ENCODE results near the gene CFAP157. TPM values are rescaled to one million over a fixed set of nuclear protein-coding genes. Genes with fewer than 3 reads are reported as not detected.

CFAP157 gene
- total RNA-seq: not detected

DNA sequence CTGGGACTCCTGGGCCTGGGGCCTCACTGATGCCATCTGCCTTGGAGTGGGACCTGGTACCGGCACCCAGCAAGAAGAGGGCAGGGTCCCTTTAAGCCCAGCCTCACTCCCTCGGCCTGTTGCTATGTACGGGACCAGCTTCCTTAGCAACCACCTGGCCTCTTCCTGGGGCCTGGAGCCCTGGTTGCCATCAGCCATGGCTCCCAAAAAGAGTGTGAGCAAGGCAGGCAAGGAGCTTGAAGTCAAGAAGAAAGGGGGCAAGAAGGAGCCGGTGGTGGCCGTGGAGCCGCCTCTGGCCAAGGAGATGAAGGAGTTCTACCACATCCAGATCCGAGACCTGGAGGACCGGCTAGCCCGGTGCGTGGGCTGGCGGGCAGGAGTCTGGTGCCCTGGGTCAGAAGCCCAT is at the start of gene CFAP157:
CFAP157 (plus strand) TSS at position 153 of the 406 bp plus-strand sequence; CDS start at position 197, 44 bp downstream.
- ATAC-seq: peak; percentile 70
- no peak for DNase-seq (ENCODE audit: low spot score)

- ATAC-seq (no peak), DNase-seq (ENCODE audit: low spot score) (no peak)
Measured at GRCh38 chr9:127658428-127658827, 48.4 kb upstream of the CFAP157 start.

DNA sequence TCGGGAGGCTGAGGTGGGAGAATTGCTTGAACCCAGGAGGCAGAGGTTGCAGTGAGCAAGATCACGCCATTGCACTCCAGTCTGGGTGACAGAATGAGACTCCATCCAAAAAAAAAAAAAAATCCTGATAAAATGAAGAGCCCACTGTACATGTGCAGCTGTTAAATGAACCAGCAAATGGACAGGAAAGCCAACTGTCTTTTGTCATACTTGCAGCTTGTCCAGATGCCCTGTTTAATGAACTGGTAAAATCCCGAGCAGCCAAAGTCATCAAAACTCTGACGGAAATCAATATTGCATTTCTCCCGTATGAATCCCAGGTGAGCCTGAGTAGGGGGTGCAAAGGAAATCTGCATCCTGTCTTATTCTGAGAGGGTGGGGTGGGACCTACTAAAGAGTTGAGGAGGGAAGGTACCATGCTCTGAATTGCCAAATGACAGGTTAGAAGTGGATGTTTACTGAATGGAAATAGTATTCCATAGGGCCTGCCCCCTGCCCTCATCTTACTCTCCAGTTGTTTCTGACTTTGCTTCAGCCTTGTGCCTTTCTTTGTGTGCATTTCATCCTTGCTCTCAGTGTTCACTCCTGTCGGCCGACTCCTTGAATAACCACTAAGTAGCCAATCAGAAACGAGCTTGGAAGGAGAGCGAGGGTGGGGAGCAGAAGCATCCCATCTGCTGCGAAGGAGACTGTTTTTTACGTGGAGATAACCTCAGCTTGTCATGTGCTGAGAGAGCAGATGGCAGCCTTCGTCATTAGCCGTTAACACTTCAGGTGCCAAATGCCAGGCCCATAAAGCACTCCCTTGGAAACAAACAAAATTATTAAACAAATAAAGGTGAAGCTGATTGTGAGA is 45.7 kb upstream of the CFAP157 start:
- ATAC-seq: no peak
- no peak for DNase-seq (ENCODE audit: low spot score)

DNA sequence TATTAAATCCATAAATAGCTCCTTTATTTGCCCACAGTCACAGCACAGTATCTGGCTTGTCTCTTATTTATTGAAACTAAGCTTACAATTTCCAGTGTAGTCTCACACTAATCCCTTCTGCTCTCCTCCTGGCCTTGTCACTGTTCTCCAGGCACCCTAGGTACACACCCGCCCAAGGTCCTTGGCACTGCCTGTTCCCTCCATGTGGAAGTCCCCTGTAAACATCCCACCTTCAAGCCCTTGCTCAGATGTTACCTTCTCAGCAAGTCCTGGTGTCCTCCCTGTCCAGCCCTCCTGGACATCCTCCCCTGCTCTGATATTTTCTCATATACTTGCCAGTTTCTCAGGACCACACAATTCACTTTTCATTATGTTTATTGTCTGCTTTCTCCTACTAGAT is 44.2 kb upstream of the CFAP157 start:
- ATAC-seq (no peak), DNase-seq (ENCODE audit: low spot score) (no peak)

- DNase-seq (ENCODE audit: low spot score) (no peak), ATAC-seq (no peak)
Measured at GRCh38 chr9:127664324-127664677, 42.5 kb upstream of the CFAP157 start.

DNA sequence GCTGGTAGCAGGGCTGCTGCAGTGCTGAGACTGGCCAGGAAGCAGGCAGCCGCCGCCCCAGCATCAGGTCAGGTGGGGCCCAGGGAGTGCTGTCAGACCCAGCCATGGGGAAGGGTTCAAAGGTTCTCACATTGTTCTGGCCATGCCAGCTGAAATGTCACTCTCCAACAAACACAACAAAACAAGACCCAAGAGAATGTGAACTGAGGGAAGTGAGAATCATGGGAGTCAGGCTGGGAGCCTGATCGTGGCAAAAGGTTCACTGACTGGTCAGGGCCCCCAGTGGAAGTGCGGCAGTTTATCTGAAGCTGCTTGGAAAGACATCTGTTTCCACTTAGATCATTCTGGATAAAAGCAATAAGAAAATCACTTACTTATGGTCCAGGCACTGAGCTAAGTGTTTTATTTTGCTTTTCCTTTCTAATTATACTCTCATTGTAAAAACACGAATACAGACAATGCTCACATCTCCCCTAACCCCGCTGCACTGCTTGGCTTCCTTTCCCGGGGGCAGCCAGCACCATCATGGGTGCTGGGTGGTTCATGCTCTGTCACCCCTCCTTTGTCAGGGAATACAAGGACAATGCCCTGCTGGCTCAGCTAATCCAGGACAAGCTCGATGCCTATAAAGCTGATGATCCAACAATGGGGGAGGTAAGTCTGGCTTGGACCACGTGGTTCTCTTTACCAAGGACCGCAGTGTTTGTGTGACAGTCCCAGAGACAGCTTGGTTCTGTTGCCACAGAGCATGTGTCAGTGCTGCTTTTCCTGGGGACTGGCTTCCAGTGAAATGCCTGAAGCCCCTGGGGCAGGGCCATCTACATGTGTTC is 41.9 kb upstream of the CFAP157 start:
- DNase-seq (ENCODE audit: low spot score) (no peak), ATAC-seq (peak; percentile 39)

DNA sequence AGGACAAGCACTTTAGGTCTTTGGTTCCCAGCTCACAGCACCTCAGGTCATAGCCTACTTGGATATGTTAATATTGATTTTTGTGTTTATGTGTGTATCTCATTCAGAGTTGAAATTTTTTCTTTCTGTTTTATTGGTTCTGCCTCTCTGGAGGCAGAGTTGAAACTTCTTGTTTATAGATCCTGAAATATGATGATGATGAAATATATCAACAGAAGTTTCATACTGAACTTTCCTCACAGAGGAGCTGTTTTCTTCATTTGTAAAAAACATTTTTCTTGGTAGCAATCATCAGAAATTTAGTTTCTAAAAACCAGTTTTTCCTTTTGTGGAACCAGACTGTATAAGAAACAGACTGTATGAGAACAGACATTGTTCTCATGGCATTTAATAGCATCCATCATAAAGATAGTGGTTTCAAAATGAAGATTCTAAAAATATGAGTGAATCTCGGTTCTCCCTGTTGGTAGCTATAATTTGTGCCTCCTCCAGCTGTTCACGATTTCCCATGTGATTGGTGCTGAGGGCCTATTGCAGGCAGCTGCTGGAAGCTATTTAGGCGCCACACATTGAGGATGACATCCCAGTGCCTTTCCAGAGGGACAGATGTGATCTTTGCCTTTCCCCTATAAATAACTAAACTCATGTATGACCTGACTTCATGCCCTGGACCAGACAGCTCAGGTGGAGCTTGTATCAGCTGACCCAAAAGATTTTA is 39.5 kb upstream of the CFAP157 start:
- DNase-seq (ENCODE audit: low spot score) (no peak), ATAC-seq (no peak)

GRCh38 chr9:127667906-127668305 is 38.9 kb upstream of the CFAP157 start:
- ATAC-seq (no peak), DNase-seq (ENCODE audit: low spot score) (no peak)

GRCh38 chr9:127673234-127673633 is 33.6 kb upstream of the CFAP157 start:
- ATAC-seq (no peak), DNase-seq (ENCODE audit: low spot score) (no peak)

- DNase-seq (ENCODE audit: low spot score): no peak
- no peak for ATAC-seq
Measured at GRCh38 chr9:127676638-127677037, 30.1 kb upstream of the CFAP157 start.

DNA sequence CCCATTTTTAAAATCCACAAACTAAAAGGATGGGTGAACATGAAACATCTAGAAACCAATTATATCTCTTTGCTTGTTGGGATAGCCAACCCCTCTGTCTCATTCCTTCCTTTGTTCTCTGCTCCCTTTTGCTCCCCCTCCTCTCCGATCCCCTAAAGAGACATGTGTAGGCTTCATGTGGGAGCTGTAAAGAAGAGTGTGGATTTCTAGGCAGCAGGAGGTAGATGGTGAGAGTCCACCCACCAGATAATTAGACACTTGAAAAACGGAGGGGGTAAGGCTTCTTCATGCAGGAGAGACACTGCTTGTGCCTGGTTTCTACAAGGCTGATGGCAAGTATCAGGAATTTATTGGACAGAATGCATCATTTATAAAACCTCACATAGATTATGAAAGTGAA is 27.3 kb upstream of the CFAP157 start:
- ATAC-seq (no peak), DNase-seq (ENCODE audit: low spot score) (no peak)

DNA sequence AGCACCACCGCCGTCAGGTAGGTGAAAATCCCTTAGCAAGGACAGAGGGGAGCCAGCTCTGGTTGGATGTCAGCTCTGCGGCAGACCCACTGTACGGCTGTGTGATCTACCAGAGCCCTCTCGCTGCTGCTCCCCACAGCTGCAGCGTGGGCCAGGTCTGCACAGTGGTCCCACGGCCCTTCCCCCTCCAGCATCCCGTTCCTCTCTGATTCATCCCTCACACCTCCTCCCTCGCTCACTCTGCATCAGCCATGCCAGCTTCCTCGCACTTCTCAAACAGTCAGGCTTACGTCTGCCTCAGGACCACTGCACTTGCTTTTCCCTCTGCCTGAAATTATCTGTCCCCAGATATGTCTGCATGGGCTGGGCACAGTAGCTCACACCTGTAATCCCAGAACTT is 26.6 kb upstream of the CFAP157 start:
- no peak for DNase-seq (ENCODE audit: low spot score)
- no peak for ATAC-seq

DNA sequence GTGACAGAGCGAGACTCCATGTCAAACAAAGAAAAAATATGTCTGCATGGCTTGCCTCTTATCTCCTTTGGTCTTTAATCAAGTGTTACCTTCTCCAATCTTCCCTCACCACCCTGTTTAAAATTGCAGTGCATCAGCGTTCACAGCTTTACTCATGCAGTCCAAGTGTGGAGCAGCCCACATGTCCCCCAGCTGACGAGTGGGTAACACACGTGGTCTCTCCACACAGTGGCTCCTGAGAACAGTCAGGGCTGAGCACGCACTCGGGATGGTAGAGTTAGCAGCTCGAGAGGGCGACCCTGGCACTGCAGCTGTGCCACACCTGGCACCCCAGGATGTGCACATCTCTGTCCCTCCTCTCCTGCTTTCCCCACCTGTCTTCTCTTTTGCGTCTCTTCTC is 25.9 kb upstream of the CFAP157 start:
- DNase-seq (ENCODE audit: low spot score) (no peak), ATAC-seq (no peak)

- DNase-seq (ENCODE audit: low spot score) (peak; percentile 60), ATAC-seq (peak; percentile 83)
Measured at GRCh38 chr9:127682351-127683136, 24.2 kb upstream of the CFAP157 start.

- DNase-seq (ENCODE audit: low spot score): no peak
- ATAC-seq: no peak
Measured at GRCh38 chr9:127683723-127684122, 23.1 kb upstream of the CFAP157 start.

- ATAC-seq (no peak), DNase-seq (ENCODE audit: low spot score) (no peak)
Measured at GRCh38 chr9:127684576-127684975, 22.2 kb upstream of the CFAP157 start.

DNA sequence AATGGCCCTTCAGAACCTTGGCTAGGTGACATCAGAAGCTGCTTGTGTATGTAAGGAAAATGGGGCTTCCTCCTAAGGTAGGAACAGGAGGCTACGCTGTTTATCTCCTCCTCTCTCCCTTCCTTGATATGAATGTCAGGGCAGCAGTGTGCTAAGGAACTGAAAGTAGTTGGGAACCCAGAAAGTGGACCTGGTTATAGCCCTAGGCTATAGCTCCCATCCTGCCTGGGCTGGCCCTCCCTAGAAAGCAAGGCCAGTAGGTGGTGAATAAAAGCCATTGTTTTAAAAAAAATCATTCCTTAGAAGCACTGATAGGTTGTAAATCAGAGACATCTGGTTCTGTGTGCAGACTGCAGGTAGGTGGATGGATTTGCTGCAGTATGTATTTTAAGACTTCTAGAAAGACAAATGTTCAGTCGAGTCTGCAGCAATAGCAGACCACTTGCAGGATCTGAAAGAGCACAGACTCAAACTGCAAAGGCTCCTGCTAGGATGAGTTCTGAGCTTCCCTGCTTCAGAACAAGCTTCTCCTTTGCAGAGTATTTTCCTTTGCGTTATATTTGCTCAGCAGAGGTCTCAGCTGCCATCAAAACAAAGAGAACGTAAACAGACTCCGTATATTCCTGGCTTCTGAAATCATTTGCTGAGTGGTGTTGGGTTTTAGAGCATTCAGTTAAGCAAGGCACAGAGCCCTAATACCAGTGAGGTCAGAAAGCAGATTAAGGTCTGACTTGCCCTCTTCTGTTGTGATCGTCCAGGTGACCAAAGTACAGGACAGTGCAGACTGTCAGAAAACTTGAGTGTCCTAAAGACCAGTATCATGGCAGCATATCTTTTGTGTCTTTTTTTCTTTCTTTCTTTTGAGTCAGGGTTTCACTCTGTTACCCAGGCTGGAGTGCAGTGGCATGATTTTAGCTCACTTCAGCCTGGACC is 20.1 kb upstream of the CFAP157 start:
- ATAC-seq (peak; percentile 47), DNase-seq (ENCODE audit: low spot score) (no peak)

DNA sequence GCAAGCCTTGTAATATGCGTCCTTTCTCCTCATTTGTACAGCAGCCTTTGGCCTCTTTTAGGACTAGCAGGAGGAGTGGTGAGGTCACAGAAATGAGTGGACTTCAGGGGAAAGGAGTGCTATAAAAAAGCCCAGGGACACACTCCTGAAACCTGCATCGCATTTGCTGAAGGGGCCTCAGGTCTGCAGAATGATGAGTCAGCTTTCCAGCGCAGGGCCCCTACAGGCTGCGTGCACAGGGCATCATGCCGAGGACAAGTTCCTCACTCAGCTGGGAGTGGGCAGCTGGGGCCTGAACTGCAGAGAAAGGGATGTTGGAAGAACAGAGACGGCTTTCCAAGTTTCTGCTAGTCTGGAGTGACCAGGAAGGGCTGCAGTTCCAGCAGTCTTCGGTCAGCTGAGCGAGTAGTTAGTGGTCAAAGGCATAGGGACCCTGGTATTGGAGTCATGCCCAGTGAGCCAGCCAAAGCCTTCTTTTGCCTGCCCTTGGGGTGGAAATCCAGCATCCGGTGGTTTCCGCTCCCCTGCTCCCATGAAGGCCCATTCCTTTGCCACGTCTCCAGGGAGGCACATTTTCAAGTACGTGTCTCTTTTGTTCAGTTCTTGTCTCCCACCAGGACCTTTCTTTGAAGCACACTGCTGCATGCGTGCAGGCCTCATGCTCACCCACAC is 17.3 kb upstream of the CFAP157 start:
- no peak for ATAC-seq

GRCh38 chr9:127690735-127691134 is 16.1 kb upstream of the CFAP157 start:
- ATAC-seq (no peak), DNase-seq (ENCODE audit: low spot score) (no peak)

More for the DNA sequence above, 17.3 kb upstream of the CFAP157 start:
- no peak for DNase-seq (ENCODE audit: low spot score)

Data from left lobe of liver (tissue), 2 donors.